HepG2 (cell line): ENCODE data around the gene TMEM14C. TPM values are rescaled to one million over a fixed set of nuclear protein-coding genes. Genes with fewer than 3 reads are reported as not detected.

Experiments
- ATAC-seq: fragments of 200-7000 bp; cut with Tn5 transposase; 3 replicates; pipeline ENCODE4 v1.9.1; 2020; ENCODE audit warnings: mild to moderate bottlenecking, moderate library complexity
- BruUV-seq: library from RNA; stranded (reverse); fragments of 400-500 nt; replicated peaks from 2 replicates; lab custom pipeline; 2021; lab: Mats Ljungman, UMichigan
- CTCF ChIA-PET: fragments of 300-600 bp; formaldehyde crosslinking; extraction: SDS; loops from one replicate; lab custom pipeline; 2021; ENCODE audit warnings: low total read pairs, inconsistent platforms, low intra/inter-chr PET ratio; lab: Yijun Ruan, JAX
- POLR2A ChIA-PET: fragments of 350-600 bp; sonication (Branson Sonifier 250); formaldehyde crosslinking; loops from one replicate; lab custom pipeline; 2020; ENCODE audit warnings: antibody characterized with exemption, inconsistent platforms; lab: Yijun Ruan, JAX
- DNase-seq: peaks from one replicate; pipeline ENCODE4 v3.0.0-alpha.2; 2015; ENCODE audit warnings: low spot score
- FAIRE-seq: peaks from 3 replicates; lab custom pipeline; 2011; peaks lifted over from hg19 to GRCh38; lab: Jason Lieb, UNC
- H2AFZ ChIP-seq: one replicate; pipeline ENCODE4 v1.6.1; 2011; ENCODE audit warnings: low read length, inconsistent platforms
- H3K27ac ChIP-seq: fragments of 300-600 bp; 3 replicates; pipeline ENCODE4 v1.8.0; 2011; ENCODE audit warnings: mixed run types, mild to moderate bottlenecking, mixed read lengths, low read length, inconsistent platforms; ENCODE audit not compliant: insufficient read depth; ENCODE audit errors: extremely low read length
- H3K27me3 ChIP-seq, 2 experiments: fragments of 200-600 bp in 1 of 2; 2 replicates in 1 of 2; 3 replicates in 1 of 2; pipeline versions ENCODE4 v1.6.0 to v1.8.0; 2011; ENCODE audit warnings: low read length in 2 of 2, mild to moderate bottlenecking in 2 of 2, moderate library complexity in 2 of 2, inconsistent platforms in 1 of 2; ENCODE audit not compliant: insufficient read depth in 2 of 2, control insufficient read depth in 1 of 2
- H3K36me3 ChIP-seq, 2 experiments: fragments of 200-600 bp in 1 of 2; replicated peaks in 1 of 2; 2 replicates in 1 of 2; 3 replicates in 1 of 2; pipeline versions ENCODE4 v1.5.1 to v1.8.0; 2011; ENCODE audit warnings: low read length in 2 of 2, inconsistent platforms in 1 of 2; ENCODE audit not compliant: insufficient read depth in 2 of 2, control insufficient read depth in 1 of 2
- H3K4me1 ChIP-seq: 2 replicates; pipeline ENCODE4 v1.5.1; 2012; ENCODE audit warnings: low read length, inconsistent platforms; ENCODE audit not compliant: insufficient read depth
- H3K4me2 ChIP-seq: 2 replicates; pipeline ENCODE4 v1.6.0; 2011; ENCODE audit warnings: low read depth, low read length, inconsistent platforms
- H3K4me3 ChIP-seq, 3 experiments: fragments of 200-600 bp in 1 of 3; sonication (generic), shearing (Covaris generic) in 1 of 3; replicated peaks in 1 of 3; 2 replicates each; pipeline ENCODE4 v1.5.1; 2011 to 2016; ENCODE audit warnings: low read length in 3 of 3, inconsistent platforms in 2 of 3, low read depth in 2 of 3, mild to moderate bottlenecking in 2 of 3, control low read depth in 1 of 3, mixed read lengths in 1 of 3; ENCODE audit not compliant: insufficient read depth in 1 of 3
- H3K79me2 ChIP-seq: one replicate; pipeline ENCODE4 v1.6.1; 2011; ENCODE audit warnings: low read length, inconsistent platforms; ENCODE audit not compliant: insufficient read depth
- H3K9ac ChIP-seq: 2 replicates; pipeline ENCODE4 v1.6.0; 2011; ENCODE audit warnings: mild to moderate bottlenecking, low read depth, low read length, inconsistent platforms; ENCODE audit not compliant: insufficient read depth
- H3K9me3 ChIP-seq: 2 replicates; pipeline ENCODE4 v1.5.1; 2012; ENCODE audit warnings: mild to moderate bottlenecking, low read length
- H4K20me1 ChIP-seq: 2 replicates; pipeline ENCODE4 v1.6.0; 2011; ENCODE audit warnings: inconsistent platforms, mild to moderate bottlenecking, low read length, moderate library complexity; ENCODE audit not compliant: insufficient read depth
- CBX2 ChIP-seq, 2 experiments: fragments of 200-600 bp in 1 of 2; sonication (generic); formaldehyde crosslinking in 1 of 2; IDR thresholded peaks; 2 replicates each; pipeline versions ENCODE4 v1.7.0 to v1.8.1; 2018 to 2022; ENCODE audit warnings: low read depth in 2 of 2, low read length in 1 of 2, mild to moderate bottlenecking in 1 of 2, missing genetic modification reagents in 1 of 2
- KDM3A ChIP-seq: IDR thresholded peaks from 2 replicates; pipeline ENCODE4 v1.6.1; 2018; ENCODE audit warnings: low read depth, missing compliant biosample characterization
- PHB2 ChIP-seq: fragments of 450-650 bp; IDR thresholded peaks from 2 replicates; pipeline ENCODE4 v1.6.1; 2018; ENCODE audit not compliant: partially characterized antibody
- POLR2AphosphoS5 ChIP-seq: IDR thresholded peaks from 2 replicates; pipeline ENCODE4 v1.6.1; 2012; ENCODE audit warnings: low read depth, low read length
- POLR2G ChIP-seq: fragments of 200-400 bp; formaldehyde crosslinking; IDR thresholded peaks from 2 replicates; pipeline ENCODE4 v1.6.1; 2018; ENCODE audit warnings: mild to moderate bottlenecking, low read depth, low read length, moderate library complexity
- RFX5 ChIP-seq: IDR thresholded peaks from 2 replicates; pipeline ENCODE4 v1.6.1; 2011; ENCODE audit warnings: low read depth, low read length, improper control_type of control experiment
- SP140L ChIP-seq: sonication (generic); formaldehyde crosslinking; IDR thresholded peaks from 2 replicates; pipeline ENCODE4 v1.4.0; 2020; ENCODE audit warnings: missing genetic modification reagents, borderline replicate concordance
- ZNF12 ChIP-seq: sonication (generic); formaldehyde crosslinking; IDR thresholded peaks from 2 replicates; pipeline ENCODE4 v1.5.0; 2020; ENCODE audit warnings: missing genetic modification reagents
- ZNF326 ChIP-seq: sonication (generic); formaldehyde crosslinking; IDR thresholded peaks from 2 replicates; pipeline ENCODE4 v1.4.0; 2020; ENCODE audit warnings: missing genetic modification reagents, borderline replicate concordance
- ZNF549 ChIP-seq: sonication (generic); formaldehyde crosslinking; IDR thresholded peaks from 2 replicates; pipeline ENCODE4 v1.5.0; 2020; ENCODE audit warnings: missing genetic modification reagents
- ZNF569 ChIP-seq: sonication (generic); formaldehyde crosslinking; IDR thresholded peaks from 2 replicates; pipeline ENCODE4 v1.5.0; 2020; ENCODE audit warnings: mild to moderate bottlenecking, missing genetic modification reagents, moderate library complexity, borderline replicate concordance
- WGBS: methylation state at CpG from one replicate; pipeline ENCODE4 v1.1.6; 2017; ENCODE audit warnings: low lambda C conversion rate; 5-methylcytosine and 5-hydroxymethylcytosine counted together
- in situ Hi-C: cut with HindIII; loops from 2 replicates; pipeline ENCODE4 v1.10.0; 2017; ENCODE audit warnings: low pct_unique_long_range_greater_than_20kb; ENCODE audit not compliant: extremely low pct_ligation_motif_present
- intact Hi-C: fragments of 100-400 bp; cut with micrococcal nuclease; formaldehyde crosslinking; loops from one replicate; pipeline ENCODE4 v1.10.0; 2022; ENCODE audit not compliant: unreplicated experiment
- polyA plus RNA-seq, 8 experiments: library from polyadenylated mRNA; depleted of rRNA in 3 of 8; stranded (reverse) in 7 of 8; unstranded in 1 of 8; fragments of >200 nt; fragmentation: Illumina TruSeq in 4 of 8; extraction: Trizol in 4 of 8; gene quantifications; 2 replicates each; pipeline versions ENCODE4 v1.2.1 to v1.2.3, GENCODE V29; 2011 to 2016; ENCODE audit warnings: low read depth in 4 of 8, missing spikeins in 1 of 8, mixed read lengths in 1 of 8; ENCODE audit not compliant: insufficient read depth in 1 of 8
- total RNA-seq, 5 experiments: library from RNA; depleted of rRNA; stranded (reverse); fragments of >200 nt; fragmentation: Illumina TruSeq; extraction: Trizol; gene quantifications; 2 replicates each; pipeline ENCODE4 v1.2.3, GENCODE V29; 2016; ENCODE audit warnings: low read depth in 1 of 5
- TF ChIP-seq, protein P1 (sequence below): IDR thresholded peaks from 2 replicates; pipeline ENCODE4 v1.6.1; 2016; ENCODE audit warnings: mild to moderate bottlenecking
- TF ChIP-seq, protein P2 (sequence below): IDR thresholded peaks from 2 replicates; pipeline ENCODE4 v1.6.1; 2016; ENCODE audit warnings: missing biosample characterization, missing genetic modification reagents, low read depth

TMEM14C gene
- total and polyA plus RNA-seq, 2 of the 13 experiments (the other 11 are each of a cell fraction or from before 2014, with no cell fraction given) = 184 TPM

DNA sequence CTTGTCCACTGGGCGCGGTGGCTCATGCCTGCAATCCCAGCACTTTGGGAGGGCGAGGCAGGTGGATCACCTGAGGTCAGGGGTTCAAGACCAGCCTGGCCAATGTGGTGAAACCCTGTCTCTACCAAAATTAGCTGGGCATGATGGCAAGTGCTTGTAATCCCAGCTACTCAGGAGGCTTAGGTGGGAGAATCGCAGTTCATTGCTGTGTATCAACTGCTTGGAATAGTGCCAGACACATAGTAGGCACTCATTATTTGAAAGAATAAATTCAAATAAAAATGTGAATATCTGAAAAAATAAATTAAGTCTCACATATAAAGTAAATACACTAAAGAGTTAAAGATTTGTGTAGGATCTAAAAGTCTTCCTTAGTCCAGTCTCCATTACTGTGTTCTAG, 26.2 kb upstream of the TMEM14C start:
- peaks cover 44% of the 10 kb centered on the region for H3K79me2 ChIP-seq
- TF ChIP-seq ZNF326 (CRISPR knock-in tag) (no peak), RFX5 (no peak), KDM3A (CRISPR knock-in tag) (no peak), CBX2 (IDR thresholded peaks at IDR 0.05; ENCODE audit: low read depth, low read length) (no peak), CBX2 (CRISPR knock-in tag; IDR thresholded peaks at IDR 0.05; ENCODE audit: low read depth) (no peak), ZNF549 (CRISPR knock-in tag) (no peak), SP140L (CRISPR knock-in tag) (no peak), ZNF12 (CRISPR knock-in tag) (no peak), POLR2AphosphoS5 (no peak), ZNF569 (no peak), POLR2G (no peak), PHB2 (no peak)
- TF ChIP-seq, protein P1, sequence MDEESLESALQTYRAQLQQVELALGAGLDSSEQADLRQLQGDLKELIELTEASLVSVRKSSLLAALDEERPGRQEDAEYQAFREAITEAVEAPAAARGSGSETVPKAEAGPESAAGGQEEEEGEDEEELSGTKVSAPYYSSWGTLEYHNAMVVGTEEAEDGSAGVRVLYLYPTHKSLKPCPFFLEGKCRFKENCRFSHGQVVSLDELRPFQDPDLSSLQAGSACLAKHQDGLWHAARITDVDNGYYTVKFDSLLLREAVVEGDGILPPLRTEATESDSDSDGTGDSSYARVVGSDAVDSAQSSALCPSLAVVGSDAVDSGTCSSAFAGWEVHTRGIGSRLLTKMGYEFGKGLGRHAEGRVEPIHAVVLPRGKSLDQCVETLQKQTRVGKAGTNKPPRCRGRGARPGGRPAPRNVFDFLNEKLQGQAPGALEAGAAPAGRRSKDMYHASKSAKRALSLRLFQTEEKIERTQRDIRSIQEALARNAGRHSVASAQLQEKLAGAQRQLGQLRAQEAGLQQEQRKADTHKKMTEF = no peak
- TF ChIP-seq, protein P2, sequence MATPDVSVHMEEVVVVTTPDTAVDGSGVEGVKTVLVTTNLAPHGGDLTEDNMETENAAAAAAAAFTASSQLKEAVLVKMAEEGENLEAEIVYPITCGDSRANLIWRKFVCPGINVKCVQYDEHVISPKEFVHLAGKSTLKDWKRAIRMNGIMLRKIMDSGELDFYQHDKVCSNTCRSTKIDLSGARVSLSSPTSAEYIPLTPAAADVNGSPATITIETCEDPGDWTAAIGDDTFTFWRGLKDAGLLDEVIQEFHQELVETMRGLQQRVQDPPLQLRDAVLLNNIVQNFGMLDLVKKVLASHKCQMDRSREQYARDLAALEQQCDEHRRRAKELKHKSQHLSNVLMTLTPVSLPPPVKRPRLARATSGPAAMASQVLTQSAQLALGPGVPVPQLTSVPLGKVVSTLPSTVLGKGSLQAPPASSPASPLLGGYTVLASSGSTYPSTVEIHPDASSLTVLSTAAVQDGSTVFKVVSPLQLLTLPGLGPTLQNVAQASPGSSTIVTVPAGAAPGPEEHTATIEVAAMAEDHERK (CRISPR knock-in tag) = no peak
- TF ChIP-seq, all 625 proteins: peak for 0
- in situ Hi-C loops = loop anchor here (5.0 kb wide), 1 partner anchor 184 kb away; no protein-coding TSS in a partner anchor
- DNase-seq = no peak
- WGBS = 98% methylated on average over 4 of the region's 4 CpGs
- peaks cover 15 to 43% of the 10 kb centered on the region in 2 experiments for H3K36me3 ChIP-seq
- intact Hi-C loops = no loop called here
- POLR2A ChIA-PET = interaction anchor here (1.0 to 2.9 kb wide), 2 partner anchors 25 to 175 kb away, joined by 3 to 18 read pairs; partner anchors contain the start of gene GCNT2
- FAIRE-seq = no peak
- H3K27me3 ChIP-seq = no peaks in the 10 kb centered on the region; a peak in 1 of 5 replicates
- H3K4me2 ChIP-seq = peak overlapping the region; percentile 73
- CTCF ChIA-PET = no interaction called here
- H3K4me3 ChIP-seq = peak overlapping the region; percentile 5 to 98 (median 97); a peak in 2 of 6 replicates
- H3K27ac ChIP-seq = no peak overlapping the region
- H3K9ac ChIP-seq = peak overlapping the region; percentile 98; the same call in 1 of the 2 replicates
- no peak for ATAC-seq
- BruUV-seq = no TSS peak
- no peaks in the 10 kb centered on the region for H4K20me1 ChIP-seq
- no peak overlapping the region for H2AFZ ChIP-seq
- H3K9me3 ChIP-seq = no peaks in the 10 kb centered on the region
- H3K4me1 ChIP-seq = peaks cover 29% of the 10 kb centered on the region
